Measurements from ENCODE around the gene CCP110.
A peak's percentile ranks its signal among the peaks of the same experiment; 100 is the strongest.

CCP110 gene

GRCh38 chr16:19573997-19574396 lies 50.3 kb downstream of the CCP110 start:
- in situ Hi-C loops (cut with MboI; ENCODE audit: low pct_unique_long_range_greater_than_20kb, low sequenced_read_pairs, unreplicated experiment): no loop called here
- TF ChIP-seq CTCF (IDR thresholded peaks at IDR 0.05; ENCODE audit: extremely low read depth, insufficient read depth, missing control alignments): no peak
- no peak for DNase-seq (ENCODE audit: low spot score)

- no peak for TF ChIP-seq CTCF (IDR thresholded peaks at IDR 0.05; ENCODE audit: extremely low read depth, insufficient read depth, missing control alignments)
- in situ Hi-C loops (cut with MboI; ENCODE audit: low pct_unique_long_range_greater_than_20kb, low sequenced_read_pairs, unreplicated experiment): no loop called here
- no peak for DNase-seq (ENCODE audit: low spot score)
These were observed 50.9 kb downstream of the CCP110 start for GRCh38 chr16:19574615-19575014.

GRCh38 chr16:19578378-19578971 lies 54.7 kb downstream of the CCP110 start:
- TF ChIP-seq CTCF (IDR thresholded peaks at IDR 0.05; ENCODE audit: extremely low read depth, insufficient read depth, missing control alignments): no peak
- DNase-seq (ENCODE audit: low spot score): no peak
- in situ Hi-C loops (cut with MboI; ENCODE audit: low pct_unique_long_range_greater_than_20kb, low sequenced_read_pairs, unreplicated experiment): no loop called here

GRCh38 chr16:19582050-19582831 lies 58.5 kb downstream of the CCP110 start:
- DNase-seq (ENCODE audit: low spot score): no peak
- no peak for TF ChIP-seq CTCF (IDR thresholded peaks at IDR 0.05; ENCODE audit: extremely low read depth, insufficient read depth, missing control alignments)
- in situ Hi-C loops (cut with MboI; ENCODE audit: low pct_unique_long_range_greater_than_20kb, low sequenced_read_pairs, unreplicated experiment): no loop called here

GRCh38 chr16:19583665-19584300 lies 60.0 kb downstream of the CCP110 start:
- in situ Hi-C loops (cut with MboI; ENCODE audit: low pct_unique_long_range_greater_than_20kb, low sequenced_read_pairs, unreplicated experiment): no loop called here
- peak; percentile 65 for TF ChIP-seq CTCF (IDR thresholded peaks at IDR 0.05; ENCODE audit: extremely low read depth, insufficient read depth, missing control alignments)

GRCh38 chr16:19588661-19589060 lies 64.9 kb downstream of the CCP110 start:
- no peak for DNase-seq (ENCODE audit: low spot score)
- in situ Hi-C loops (cut with MboI; ENCODE audit: low pct_unique_long_range_greater_than_20kb, low sequenced_read_pairs, unreplicated experiment): no loop called here
- TF ChIP-seq CTCF (IDR thresholded peaks at IDR 0.05; ENCODE audit: extremely low read depth, insufficient read depth, missing control alignments): no peak

More at GRCh38 chr16:19583665-19584300, 60.0 kb downstream of the CCP110 start:
- DNase-seq (ENCODE audit: low spot score): peak; percentile 20

Data from GM13977 (cell line).